ENCODE data around the gene PFKFB2.

PFKFB2 gene

GRCh38 chr1:207093944-207094343 lies 40.9 kb downstream of the PFKFB2 start:
- DNase-seq: no peak

DNA sequence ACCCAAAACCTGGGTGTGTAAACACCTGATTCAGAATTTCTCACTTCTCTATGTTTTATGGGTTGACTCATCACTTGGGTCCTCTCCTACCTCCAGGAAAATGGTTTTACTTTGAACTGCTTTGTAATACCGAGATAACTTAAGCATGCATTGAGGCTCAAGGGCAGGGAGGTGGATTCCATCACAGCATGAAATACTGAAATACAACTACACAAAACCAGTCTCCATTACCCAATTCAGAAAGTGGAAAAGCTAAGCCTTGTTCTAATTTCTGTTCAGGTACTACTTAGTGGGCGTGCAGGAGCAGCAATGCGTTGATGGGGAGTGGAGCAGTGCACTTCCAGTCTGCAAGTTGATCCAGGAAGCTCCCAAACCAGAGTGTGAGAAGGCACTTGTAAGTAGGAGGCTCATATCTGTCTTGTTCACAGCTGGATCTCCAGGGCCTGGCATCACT lies 44.8 kb downstream of the PFKFB2 start:
- no peak for DNase-seq

GRCh38 chr1:207101720-207102119 lies 48.6 kb downstream of the PFKFB2 start:
- DNase-seq: no peak

- DNase-seq: no peak
Observed at GRCh38 chr1:207102146-207102545, 49.1 kb downstream of the PFKFB2 start.

GRCh38 chr1:207102659-207103058 lies 49.6 kb downstream of the PFKFB2 start:
- DNase-seq: no peak

- DNase-seq: no peak
Observed at GRCh38 chr1:207103892-207104373, 50.9 kb downstream of the PFKFB2 start, which contains the start of gene C4BPA. Gene C4BPA, plus strand, starts transcription at chr1:207104233. Its CDS starts 8,793 bp downstream, at chr1:207113026.

GRCh38 chr1:207109004-207109403 lies 55.9 kb downstream of the PFKFB2 start:
- no peak for DNase-seq

GRCh38 chr1:207112616-207113296 lies 59.7 kb downstream of the PFKFB2 start:
- no peak for DNase-seq

DNA sequence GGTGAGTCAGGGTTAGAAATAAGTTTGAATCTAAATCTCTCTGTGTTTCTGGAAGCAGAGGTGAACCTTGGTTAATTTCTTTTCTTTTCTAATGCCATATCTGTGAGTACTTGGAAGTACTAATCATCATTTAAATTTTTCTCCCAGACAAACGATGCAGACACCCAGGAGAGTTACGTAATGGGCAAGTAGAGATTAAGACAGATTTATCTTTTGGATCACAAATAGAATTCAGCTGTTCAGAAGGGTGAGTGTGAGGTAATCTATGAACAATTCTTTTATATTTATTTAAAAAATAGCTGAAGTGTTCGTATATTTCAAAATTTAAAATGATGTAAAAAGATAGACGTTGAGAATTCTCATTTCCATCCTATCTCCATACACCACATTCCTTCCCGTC lies 62.2 kb downstream of the PFKFB2 start:
- no peak for DNase-seq

DNA sequence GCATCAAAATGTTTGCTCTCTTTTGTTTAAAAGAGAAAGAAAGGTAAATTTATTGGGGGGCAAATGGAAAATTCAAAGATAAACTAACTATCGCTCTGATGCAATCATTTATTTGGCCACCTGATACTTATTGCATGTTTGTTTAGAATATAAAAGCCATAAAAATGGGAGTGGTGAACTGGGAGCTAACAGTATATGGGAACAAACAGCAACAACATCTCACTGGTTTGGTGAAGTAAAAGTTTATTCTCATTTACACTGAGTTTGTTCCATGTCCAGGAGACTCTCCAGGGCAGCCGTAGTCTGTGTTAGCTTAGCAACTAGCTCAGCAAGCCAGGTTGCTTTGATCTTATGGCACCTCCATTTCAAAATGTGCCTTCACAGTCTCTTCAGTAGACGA lies 71.3 kb downstream of the PFKFB2 start:
- DNase-seq: no peak

DNA sequence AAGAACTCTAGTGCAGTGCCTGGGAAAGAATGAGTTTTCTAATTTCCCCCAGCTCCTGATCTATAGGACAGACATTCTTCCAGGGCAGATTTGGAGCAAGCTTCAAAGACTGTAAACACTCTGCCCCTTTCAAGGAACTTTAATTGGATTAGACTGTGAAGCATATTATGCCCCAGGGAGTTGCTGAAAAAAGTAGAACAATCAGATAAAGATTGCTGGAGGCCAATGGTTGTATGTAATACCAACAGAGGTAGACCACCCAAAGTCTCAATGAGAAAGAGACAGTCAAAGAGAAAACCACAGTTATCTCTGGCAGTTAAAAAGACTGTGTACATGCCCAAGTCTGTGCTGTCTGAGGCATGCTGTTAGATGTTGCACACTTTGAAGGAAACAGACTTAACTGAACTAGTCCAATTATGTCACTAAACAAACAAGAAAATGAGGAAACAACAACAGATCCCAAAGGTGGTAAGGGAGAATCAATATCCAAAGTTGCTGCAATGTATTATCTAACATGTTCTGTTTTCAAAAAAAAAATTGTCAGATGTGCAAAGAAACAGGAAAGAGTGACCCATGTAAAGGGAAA lies 75.4 kb downstream of the PFKFB2 start:
- no peak for DNase-seq

DNA sequence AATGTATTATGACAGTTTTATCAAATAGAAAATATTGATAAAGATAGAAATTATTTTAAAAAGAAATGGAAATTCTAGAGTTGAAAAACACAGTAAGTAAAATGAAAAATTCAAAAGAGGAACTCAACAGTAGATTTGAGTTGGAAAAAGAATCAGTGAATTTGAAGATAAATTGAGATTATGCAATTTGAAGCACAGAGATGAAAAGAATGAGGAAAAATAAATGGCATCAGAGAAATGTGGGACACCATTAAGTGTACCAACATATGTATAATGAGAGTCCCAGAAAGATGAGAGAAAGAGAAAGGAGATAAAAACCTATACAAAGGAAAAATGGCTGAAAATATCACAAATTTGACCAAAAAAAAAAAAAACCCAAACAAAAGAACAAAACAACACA lies 76.0 kb downstream of the PFKFB2 start:
- DNase-seq: no peak

All from NCI-H146 (cell line).